Measurements from ENCODE around the gene SYT9. TPM values are rescaled to one million over a fixed set of nuclear protein-coding genes. Genes with fewer than 3 reads are reported as not detected.

Gene SYT9
- total RNA-seq, 1 donor from 2014 or later, result not detected

DNA sequence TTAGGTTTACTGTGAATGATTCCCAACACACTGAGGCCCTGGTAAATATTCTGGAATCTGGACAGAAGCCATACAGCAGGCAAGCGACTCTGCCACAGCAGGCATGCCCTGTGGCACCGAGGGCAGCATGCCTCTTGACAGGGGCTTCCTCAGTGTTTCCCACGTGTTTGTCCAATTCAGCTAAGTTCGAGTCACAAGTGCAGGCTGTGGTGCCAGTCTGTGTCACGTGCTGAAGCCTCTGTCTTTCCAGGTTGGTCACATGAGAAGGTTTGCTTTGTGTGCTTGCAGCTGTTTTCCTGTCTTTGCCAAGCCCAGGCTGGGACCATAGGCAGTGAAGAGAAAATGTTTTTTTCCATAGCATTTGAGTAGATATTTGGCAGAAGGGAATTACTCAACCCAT, 259.7 kb downstream of the SYT9 start:
- DNase-seq (ENCODE audit: low read depth), result no peak
- TF ChIP-seq, protein P1, sequence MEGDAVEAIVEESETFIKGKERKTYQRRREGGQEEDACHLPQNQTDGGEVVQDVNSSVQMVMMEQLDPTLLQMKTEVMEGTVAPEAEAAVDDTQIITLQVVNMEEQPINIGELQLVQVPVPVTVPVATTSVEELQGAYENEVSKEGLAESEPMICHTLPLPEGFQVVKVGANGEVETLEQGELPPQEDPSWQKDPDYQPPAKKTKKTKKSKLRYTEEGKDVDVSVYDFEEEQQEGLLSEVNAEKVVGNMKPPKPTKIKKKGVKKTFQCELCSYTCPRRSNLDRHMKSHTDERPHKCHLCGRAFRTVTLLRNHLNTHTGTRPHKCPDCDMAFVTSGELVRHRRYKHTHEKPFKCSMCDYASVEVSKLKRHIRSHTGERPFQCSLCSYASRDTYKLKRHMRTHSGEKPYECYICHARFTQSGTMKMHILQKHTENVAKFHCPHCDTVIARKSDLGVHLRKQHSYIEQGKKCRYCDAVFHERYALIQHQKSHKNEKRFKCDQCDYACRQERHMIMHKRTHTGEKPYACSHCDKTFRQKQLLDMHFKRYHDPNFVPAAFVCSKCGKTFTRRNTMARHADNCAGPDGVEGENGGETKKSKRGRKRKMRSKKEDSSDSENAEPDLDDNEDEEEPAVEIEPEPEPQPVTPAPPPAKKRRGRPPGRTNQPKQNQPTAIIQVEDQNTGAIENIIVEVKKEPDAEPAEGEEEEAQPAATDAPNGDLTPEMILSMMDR (IDR thresholded peaks at IDR 0.05; ENCODE audit: insufficient read depth, low read length, severe bottlenecking), result no peak

DNA sequence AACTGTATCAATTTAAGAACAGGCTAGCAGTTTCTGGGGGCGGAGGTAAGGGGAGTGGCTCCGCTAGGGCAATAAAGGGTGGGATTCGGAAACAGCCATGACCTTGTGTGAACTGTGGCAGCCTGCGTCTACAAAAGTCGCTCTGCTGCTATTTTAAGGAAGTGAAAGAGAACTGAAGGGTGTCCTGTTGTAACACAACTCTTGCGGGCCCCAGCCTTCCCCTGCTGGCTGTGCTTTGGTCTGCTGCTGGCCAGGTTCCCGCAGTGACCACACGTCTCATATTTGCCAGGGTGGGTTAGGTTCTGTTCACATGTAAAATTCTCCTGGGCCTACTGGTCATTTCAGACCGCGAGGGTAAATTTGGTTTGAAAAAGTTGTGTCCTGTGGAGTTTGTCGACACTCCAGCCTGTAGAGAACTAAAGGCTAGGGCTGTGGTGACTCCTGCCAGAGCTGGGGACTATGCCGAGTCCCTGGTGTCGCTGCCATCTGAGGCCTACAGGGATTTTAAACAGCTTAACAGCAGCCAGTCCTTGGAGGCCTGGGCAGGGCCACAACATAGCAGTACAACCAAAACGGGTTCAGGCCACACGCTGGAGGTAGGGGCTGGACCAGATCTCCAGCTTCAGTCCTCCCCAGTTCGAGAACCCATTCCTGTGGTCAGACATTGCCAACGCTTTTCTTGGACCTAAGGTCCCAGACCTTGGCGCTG, 261.0 kb downstream of the SYT9 start:
- H3K4me3 ChIP-seq (ENCODE audit: low read depth, low read length), result peak overlapping the region; percentile 73
- no peaks in the 10 kb centered on the region for H3K27me3 ChIP-seq (ENCODE audit: control insufficient read depth, insufficient read depth, low read length)
- FAIRE-seq, result no peak
- H3K36me3 ChIP-seq (ENCODE audit: control insufficient read depth, insufficient read depth, low read length), result no peaks in the 10 kb centered on the region
- no peak for DNase-seq (ENCODE audit: low read depth)
- TF ChIP-seq, protein P1 (IDR thresholded peaks at IDR 0.05; ENCODE audit: insufficient read depth, low read length, severe bottlenecking), result peak; percentile 6

More for the DNA sequence above, 259.7 kb downstream of the SYT9 start:
- Histone ChIP-seq H3K4me3 (ENCODE audit: low read depth, low read length) (no peak overlapping the region), H3K27me3 (ENCODE audit: control insufficient read depth, insufficient read depth, low read length) (no peaks in the 10 kb centered on the region), H3K36me3 (ENCODE audit: control insufficient read depth, insufficient read depth, low read length) (no peaks in the 10 kb centered on the region)
- FAIRE-seq, result peak; percentile 64

DNA sequence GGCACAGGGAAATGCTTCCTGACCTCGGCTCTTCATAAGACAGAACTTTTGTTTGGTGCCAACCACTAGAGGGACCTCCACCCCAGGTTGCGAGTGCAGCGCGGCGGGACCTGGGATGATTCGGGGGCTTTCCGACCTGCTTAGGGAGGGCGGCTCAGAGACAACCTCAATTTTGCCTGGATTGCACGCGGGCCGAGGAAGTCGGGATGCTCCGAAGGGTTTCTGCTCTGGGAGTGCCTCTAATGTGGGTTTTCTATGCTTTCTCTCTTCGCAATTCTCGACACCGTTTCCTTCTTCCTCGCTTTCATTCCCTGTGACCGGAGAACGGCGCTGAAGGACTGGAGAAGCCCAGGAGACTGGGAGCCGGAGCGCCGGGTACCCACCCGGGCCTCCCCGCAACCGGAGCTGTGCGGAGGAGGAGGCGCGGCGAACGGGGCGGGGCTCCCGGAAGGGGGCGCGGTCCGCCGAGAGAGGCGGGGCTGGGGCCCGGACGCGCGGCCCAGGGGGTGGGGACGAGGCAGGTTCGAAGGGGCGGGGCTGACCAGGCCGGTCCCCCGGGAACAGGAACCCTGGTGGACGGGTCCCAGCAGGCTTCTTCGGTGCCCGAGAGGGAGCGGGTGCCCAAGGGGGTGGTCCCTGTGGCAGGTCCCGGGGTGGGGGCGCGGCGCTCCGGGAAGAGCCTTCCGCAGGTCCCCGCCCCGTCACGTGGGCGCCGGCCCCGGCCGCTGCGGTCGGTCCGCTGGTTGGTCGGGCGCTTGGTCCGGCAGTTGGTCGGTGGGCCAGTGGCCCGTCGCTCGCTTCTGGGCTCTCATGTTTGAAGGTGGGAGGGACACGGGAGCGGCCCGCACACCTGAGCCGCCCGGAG, 261.8 kb downstream of the SYT9 start, which contains the start of gene PPFIBP2:
Gene PPFIBP2, plus strand, starts transcription at position 766 of the 865 bp plus-strand sequence. CDS start 35,477 bp downstream, outside the sequence.
- Histone ChIP-seq H3K36me3 (ENCODE audit: control insufficient read depth, insufficient read depth, low read length) (no peaks in the 10 kb centered on the region), H3K27me3 (ENCODE audit: control insufficient read depth, insufficient read depth, low read length) (no peaks in the 10 kb centered on the region), H3K4me3 (ENCODE audit: low read depth, low read length) (peak within 1 kb of the TSS; percentile 73)
- FAIRE-seq (no peak), DNase-seq (ENCODE audit: low read depth) (peak; percentile 58)
- TF ChIP-seq, protein P1 (IDR thresholded peaks at IDR 0.05; ENCODE audit: insufficient read depth, low read length, severe bottlenecking), result peak; percentile 84

DNA sequence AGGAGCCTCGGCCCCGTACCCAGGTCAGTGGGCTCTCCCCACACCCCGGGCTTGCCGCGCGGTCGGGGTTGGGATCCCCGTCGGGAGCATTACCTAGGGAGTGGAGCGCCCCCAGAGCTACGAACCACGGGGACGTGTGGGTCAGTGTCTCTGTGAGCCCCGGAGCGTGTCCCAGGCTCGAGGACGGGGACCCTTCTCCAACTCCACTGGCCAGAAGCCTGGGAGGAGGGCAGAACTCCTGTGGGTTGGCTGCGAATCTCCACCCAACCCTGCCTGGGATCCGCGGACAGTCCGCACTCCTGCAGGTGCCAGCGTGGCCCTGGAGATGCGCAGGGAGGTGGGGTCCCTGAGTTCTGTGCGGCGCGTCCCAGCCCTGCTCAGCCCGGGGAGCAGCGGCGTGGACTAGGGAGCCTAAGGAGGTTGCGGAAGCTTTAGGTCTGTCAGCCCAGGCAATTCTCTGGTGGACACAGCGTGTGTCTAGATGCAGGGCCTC, 262.4 kb downstream of the SYT9 start:
- DNase-seq (ENCODE audit: low read depth), result no peak
- Histone ChIP-seq H3K4me3 (ENCODE audit: low read depth, low read length) (peak overlapping the region; percentile 73), H3K27me3 (ENCODE audit: control insufficient read depth, insufficient read depth, low read length) (no peaks in the 10 kb centered on the region), H3K36me3 (ENCODE audit: control insufficient read depth, insufficient read depth, low read length) (no peaks in the 10 kb centered on the region)
- TF ChIP-seq, protein P1 (IDR thresholded peaks at IDR 0.05; ENCODE audit: insufficient read depth, low read length, severe bottlenecking), result no peak
- no peak for FAIRE-seq

DNA sequence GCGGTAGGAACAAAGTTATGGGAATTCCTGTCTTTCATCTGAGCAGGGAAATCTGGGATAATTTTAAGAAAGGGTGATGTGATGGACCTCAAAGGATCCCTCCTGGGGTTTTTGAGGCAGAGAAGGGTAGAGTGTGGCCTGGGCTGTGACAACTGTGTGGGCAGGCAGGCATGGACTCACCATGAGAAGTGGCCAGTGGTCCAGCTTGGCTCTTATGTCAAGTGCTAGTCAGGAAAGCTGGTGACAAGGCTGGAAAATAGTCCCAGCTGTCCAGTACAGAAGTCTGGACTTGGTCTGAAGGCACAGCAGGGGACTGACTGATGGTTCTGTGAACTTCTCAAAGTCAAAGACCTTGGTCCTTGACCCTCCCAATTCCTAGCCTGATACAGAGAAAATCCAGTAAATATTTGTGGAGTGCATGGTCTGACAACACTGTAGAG, 263.8 kb downstream of the SYT9 start:
- DNase-seq (ENCODE audit: low read depth) (no peak), FAIRE-seq (peak; percentile 85)
- H3K36me3 ChIP-seq (ENCODE audit: control insufficient read depth, insufficient read depth, low read length), result no peaks in the 10 kb centered on the region
- H3K4me3 ChIP-seq (ENCODE audit: low read depth, low read length), result no peak overlapping the region
- H3K27me3 ChIP-seq (ENCODE audit: control insufficient read depth, insufficient read depth, low read length), result no peaks in the 10 kb centered on the region
- TF ChIP-seq, protein P1 (IDR thresholded peaks at IDR 0.05; ENCODE audit: insufficient read depth, low read length, severe bottlenecking), result no peak
